Ectodermal cell (in vitro differentiated cells): ENCODE measurements around the gene ASPSCR1.

Experiments
- H3K27ac ChIP-seq: 2 replicates; pipeline ENCODE4 v1.7.0; 2013; ENCODE audit warnings: mild to moderate bottlenecking, low read depth, low read length; ENCODE audit not compliant: insufficient read depth, poor library complexity, severe bottlenecking
- H3K27me3 ChIP-seq: 2 replicates; pipeline ENCODE4 v1.7.0; 2013; ENCODE audit warnings: mild to moderate bottlenecking, low read length; ENCODE audit not compliant: insufficient read depth, control insufficient read depth, poor library complexity, severe bottlenecking
- H3K36me3 ChIP-seq: one replicate; pipeline ENCODE4 v1.7.0; 2013; ENCODE audit warnings: low read length; ENCODE audit not compliant: control insufficient read depth, insufficient read depth
- H3K4me1 ChIP-seq: one replicate; pipeline ENCODE4 v1.7.0; 2013; ENCODE audit warnings: low read length; ENCODE audit not compliant: control insufficient read depth, insufficient read depth
- H3K4me3 ChIP-seq: 2 replicates; pipeline ENCODE4 v1.7.0; 2013; ENCODE audit warnings: low read depth, low read length, control low read depth; ENCODE audit not compliant: insufficient read depth
- H3K9me3 ChIP-seq: 2 replicates; pipeline ENCODE4 v1.7.0; 2013; ENCODE audit warnings: mild to moderate bottlenecking, low read length, moderate library complexity; ENCODE audit not compliant: control insufficient read depth
- WGBS, 2 experiments: methylation state at CpG; one replicate each; pipeline ENCODE4 v1.1.7; 2013; ENCODE audit warnings: missing lambda C conversion rate in 2 of 2; 5-methylcytosine and 5-hydroxymethylcytosine counted together

Gene ASPSCR1

GRCh38 chr17:82065638-82066303, 88.3 kb downstream of the ASPSCR1 start, which contains the start of gene DUS1L:
Gene DUS1L, minus strand, starts transcription at chr17:82065804. Its CDS starts 745 bp downstream, at chr17:82065059.
- WGBS, 2 experiments = 13 to 15% methylated on average over 88 of the region's 88 CpGs

More at GRCh38 chr17:82065638-82066303, 88.3 kb downstream of the ASPSCR1 start, which contains the start of gene DUS1L:
- H3K27me3 ChIP-seq = no peaks in the 10 kb centered on the region
- peak within 1 kb of the TSS; percentile 89 for H3K4me3 ChIP-seq
- H3K36me3 ChIP-seq = peaks cover 4% of the 10 kb centered on the region
- H3K27ac ChIP-seq = no peak within 1 kb of the TSS
- peaks cover 5% of the 10 kb centered on the region for H3K4me1 ChIP-seq
- H3K9me3 ChIP-seq = no peaks in the 10 kb centered on the region
